Measurements from ENCODE around the gene LMF1. TPM values are rescaled to one million over a fixed set of nuclear protein-coding genes. Genes with fewer than 3 reads are reported as not detected.

LMF1 gene
- total RNA-seq, 2 experiments from 2014 or later, result 17.0 to 31.4 TPM

DNA sequence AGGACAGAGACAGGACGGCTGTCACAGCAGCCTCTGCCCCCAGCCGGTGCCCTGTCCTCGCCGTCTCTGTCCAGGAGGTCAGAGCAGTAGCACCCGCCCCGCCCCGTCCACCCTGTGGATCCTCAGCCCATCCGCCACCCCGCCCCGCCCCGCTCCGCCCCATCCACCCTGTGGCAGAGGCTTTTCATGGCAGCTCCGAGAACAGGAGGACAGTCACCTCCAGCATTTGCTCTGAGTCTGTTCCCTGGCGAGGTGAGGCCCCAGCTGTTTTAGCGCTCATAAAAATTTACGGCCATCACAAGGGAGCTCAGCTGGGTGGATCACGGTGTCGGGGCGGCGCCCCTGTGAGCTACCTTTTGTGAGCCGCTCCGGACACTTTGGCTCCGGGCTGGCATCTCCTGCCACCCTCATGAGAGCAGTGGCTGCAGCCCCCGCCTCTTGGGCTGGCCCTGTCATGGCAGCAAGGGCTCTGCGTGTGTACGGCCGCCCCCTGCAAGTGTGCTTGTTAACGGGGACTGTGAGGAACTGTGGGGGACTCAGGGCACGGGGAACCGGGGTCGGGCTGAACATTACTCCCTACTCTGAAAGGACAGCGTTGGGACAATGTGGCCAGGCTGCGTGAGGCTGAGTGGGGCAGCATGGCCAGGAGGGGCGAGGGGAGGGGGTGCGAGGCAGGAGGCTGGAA is 138.0 kb downstream of the LMF1 start:
- Histone ChIP-seq H3K27ac (ENCODE audit: low read depth, low read length, poor library complexity, severe bottlenecking) (no peak overlapping the region), H2AFZ (ENCODE audit: low read length) (no peak overlapping the region), H4K20me1 (ENCODE audit: insufficient read depth, low read length) (no peaks in the 10 kb centered on the region), H3K4me3 (ENCODE audit: low read depth, low read length, poor library complexity, severe bottlenecking) (no peak overlapping the region), H3K36me3 (ENCODE audit: insufficient read depth, low read length) (no peaks in the 10 kb centered on the region), H3K79me2 (ENCODE audit: insufficient read depth, low read depth, low read length) (no peaks in the 10 kb centered on the region), H3K4me2 (ENCODE audit: low read length) (no peak overlapping the region), H3K9me2 (ENCODE audit: insufficient read depth, low read length) (no peaks in the 10 kb centered on the region), H3K9me3 (ENCODE audit: low read length) (peaks cover 8% of the 10 kb centered on the region), H3K4me1 (ENCODE audit: insufficient read depth, low read length, poor library complexity, severe bottlenecking) (no peaks in the 10 kb centered on the region)
- no peak for DNase-seq (ENCODE audit: low spot score)
- intact Hi-C loops (cut with micrococcal nuclease; ENCODE audit: unreplicated experiment), result no loop called here
- ChIA-PET POLR2A (no interaction called here), CTCF (ENCODE audit: unreplicated experiment) (no interaction called here)
- BruUV-seq (replicated peaks), result no TSS peak
- TF ChIP-seq EZH2phosphoT487 (IDR thresholded peaks at IDR 0.05; ENCODE audit: borderline replicate concordance, low read depth, low read length), result no peak
- TF ChIP-seq, protein P1, sequence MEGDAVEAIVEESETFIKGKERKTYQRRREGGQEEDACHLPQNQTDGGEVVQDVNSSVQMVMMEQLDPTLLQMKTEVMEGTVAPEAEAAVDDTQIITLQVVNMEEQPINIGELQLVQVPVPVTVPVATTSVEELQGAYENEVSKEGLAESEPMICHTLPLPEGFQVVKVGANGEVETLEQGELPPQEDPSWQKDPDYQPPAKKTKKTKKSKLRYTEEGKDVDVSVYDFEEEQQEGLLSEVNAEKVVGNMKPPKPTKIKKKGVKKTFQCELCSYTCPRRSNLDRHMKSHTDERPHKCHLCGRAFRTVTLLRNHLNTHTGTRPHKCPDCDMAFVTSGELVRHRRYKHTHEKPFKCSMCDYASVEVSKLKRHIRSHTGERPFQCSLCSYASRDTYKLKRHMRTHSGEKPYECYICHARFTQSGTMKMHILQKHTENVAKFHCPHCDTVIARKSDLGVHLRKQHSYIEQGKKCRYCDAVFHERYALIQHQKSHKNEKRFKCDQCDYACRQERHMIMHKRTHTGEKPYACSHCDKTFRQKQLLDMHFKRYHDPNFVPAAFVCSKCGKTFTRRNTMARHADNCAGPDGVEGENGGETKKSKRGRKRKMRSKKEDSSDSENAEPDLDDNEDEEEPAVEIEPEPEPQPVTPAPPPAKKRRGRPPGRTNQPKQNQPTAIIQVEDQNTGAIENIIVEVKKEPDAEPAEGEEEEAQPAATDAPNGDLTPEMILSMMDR (conservative IDR thresholded peaks at IDR 0.05; ENCODE audit: low read length), result no peak

DNA sequence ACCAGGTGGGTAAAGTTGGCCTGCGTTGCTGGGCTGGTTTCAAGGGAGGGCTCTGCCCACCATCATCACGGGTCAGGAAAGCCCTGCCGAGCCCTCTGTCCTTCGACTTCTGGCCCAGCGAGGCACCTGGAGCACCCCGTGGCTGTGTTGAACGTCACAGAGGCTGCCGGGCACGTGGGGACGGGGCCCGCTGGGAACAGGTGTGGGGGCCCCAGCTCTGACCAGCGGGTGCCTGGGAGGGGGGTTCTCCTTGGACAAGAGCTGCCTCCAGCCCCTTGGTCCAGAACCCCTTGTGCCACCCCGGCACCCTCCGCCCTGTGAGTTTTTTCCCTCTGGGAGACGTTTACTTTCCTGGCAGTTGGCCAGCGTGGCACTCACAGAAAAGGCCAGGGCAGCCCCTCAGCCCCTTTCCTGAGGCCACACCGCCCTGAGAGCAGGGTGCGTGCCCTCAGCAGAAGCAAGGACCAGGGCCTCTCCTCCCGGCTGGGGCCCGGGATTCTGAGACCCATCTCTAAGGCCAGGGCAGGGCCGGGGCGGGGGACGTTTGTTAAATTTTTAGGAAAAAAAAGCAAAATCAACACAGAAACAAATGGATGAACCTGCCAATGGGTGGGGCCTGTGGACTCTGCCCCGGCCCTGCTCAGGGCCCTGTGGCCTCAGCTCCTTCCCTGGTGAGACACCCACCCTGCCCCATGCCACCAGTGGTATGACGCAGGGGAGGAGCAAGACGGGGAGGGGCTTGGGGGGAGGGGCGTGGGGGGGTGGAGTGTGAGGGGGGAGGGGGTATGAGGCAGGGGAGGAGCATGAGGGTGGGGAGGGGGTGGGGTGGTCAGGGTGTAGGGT is 139.0 kb downstream of the LMF1 start:
- Histone ChIP-seq H3K9me2 (ENCODE audit: insufficient read depth, low read length) (no peaks in the 10 kb centered on the region), H3K79me2 (ENCODE audit: insufficient read depth, low read depth, low read length) (no peaks in the 10 kb centered on the region), H4K20me1 (ENCODE audit: insufficient read depth, low read length) (no peaks in the 10 kb centered on the region), H2AFZ (ENCODE audit: low read length) (no peak overlapping the region), H3K4me2 (ENCODE audit: low read length) (no peak overlapping the region), H3K4me1 (ENCODE audit: insufficient read depth, low read length, poor library complexity, severe bottlenecking) (no peaks in the 10 kb centered on the region), H3K27ac (ENCODE audit: low read depth, low read length, poor library complexity, severe bottlenecking) (no peak overlapping the region), H3K9me3 (ENCODE audit: low read length) (peaks cover 8% of the 10 kb centered on the region), H3K4me3 (ENCODE audit: low read depth, low read length, poor library complexity, severe bottlenecking) (no peak overlapping the region), H3K36me3 (ENCODE audit: insufficient read depth, low read length) (no peaks in the 10 kb centered on the region)
- intact Hi-C loops (cut with micrococcal nuclease; ENCODE audit: unreplicated experiment), result no loop called here
- BruUV-seq (replicated peaks), result no TSS peak
- ChIA-PET CTCF (ENCODE audit: unreplicated experiment) (no interaction called here), POLR2A (no interaction called here)
- no peak for DNase-seq (ENCODE audit: low spot score)
- TF ChIP-seq, protein P1 (conservative IDR thresholded peaks at IDR 0.05; ENCODE audit: low read length), result no peak
- no peak for TF ChIP-seq EZH2phosphoT487 (IDR thresholded peaks at IDR 0.05; ENCODE audit: borderline replicate concordance, low read depth, low read length)

Data from OCI-LY7 (cell line).